B cell (primary cell): Measurements from ENCODE around the gene AXIN1. TPM values are rescaled to one million over a fixed set of nuclear protein-coding genes. Genes with fewer than 3 reads are reported as not detected.

Experiments
- ATAC-seq: fragments of 200-7000 bp; cut with Tn5 transposase; one replicate; pipeline ENCODE4 v1.10.0; 2021; ENCODE audit warnings: low read depth, mild to moderate bottlenecking, moderate number of reproducible peaks, moderate library complexity
- CTCF ChIA-PET: fragments of 350-600 bp; sonication (Branson Sonifier 250); formaldehyde crosslinking; loops from one replicate; lab custom pipeline; 2021; ENCODE audit warnings: antibody characterized with exemption, inconsistent platforms; lab: Charles Lee
- POLR2A ChIA-PET: fragments of 350-600 bp; sonication (Branson Sonifier 250); formaldehyde crosslinking; loops from one replicate; lab custom pipeline; 2021; ENCODE audit warnings: antibody characterized with exemption; lab: Charles Lee
- DNase-seq: peaks from one replicate; pipeline ENCODE4 v3.0.0; 2013
- H2AFZ ChIP-seq: 2 replicates; pipeline ENCODE4 v1.6.1; 2012; ENCODE audit warnings: mild to moderate bottlenecking, low read depth, low read length; ENCODE audit not compliant: insufficient read depth, poor library complexity, severe bottlenecking
- H3K27ac ChIP-seq, 2 donors: 1 replicate in 1 of 2; 2 replicates in 1 of 2; pipeline ENCODE4 v1.5.1; 2012 to 2013; ENCODE audit warnings: low read length in 2 of 2, mild to moderate bottlenecking in 2 of 2, moderate library complexity in 1 of 2
- H3K27me3 ChIP-seq, 4 experiments: fragments of 200-600 bp in 1 of 4; sonication (generic) in 1 of 4; replicated peaks in 1 of 4; 1 replicate in 2 of 4; 2 replicates in 2 of 4; pipeline versions ENCODE4 v1.6.1 to v1.7.0; 2013 to 2016; ENCODE audit warnings: low read length in 3 of 4, mild to moderate bottlenecking in 2 of 4, mixed read lengths in 1 of 4, moderate library complexity in 1 of 4; ENCODE audit not compliant: insufficient read depth in 4 of 4, control insufficient read depth in 3 of 4; ENCODE audit errors: control extremely low read depth in 1 of 4
- H3K36me3 ChIP-seq, 2 experiments: replicated peaks in 1 of 2; 1 replicate in 1 of 2; 2 replicates in 1 of 2; pipeline versions ENCODE4 v1.6.1 to v1.7.1; 2013; ENCODE audit warnings: low read length in 1 of 2; ENCODE audit not compliant: insufficient read depth in 2 of 2, control insufficient read depth in 1 of 2; ENCODE audit errors: control extremely low read depth in 1 of 2, extremely low read depth in 1 of 2
- H3K4me1 ChIP-seq, 2 donors: fragments of 200-600 bp in 1 of 2; sonication (generic) in 1 of 2; 1 replicate in 1 of 2; 2 replicates in 1 of 2; pipeline versions ENCODE4 v1.5.1 to v1.6.1; 2013 to 2017; ENCODE audit warnings: low read length in 2 of 2; ENCODE audit not compliant: control insufficient read depth in 2 of 2, insufficient read depth in 2 of 2
- H3K4me2 ChIP-seq: replicated peaks from 2 replicates; pipeline ENCODE3; 2012; ENCODE audit warnings: mild to moderate bottlenecking, low read depth, low read length; ENCODE audit not compliant: poor library complexity, severe bottlenecking
- H3K4me3 ChIP-seq, 5 experiments: fragments of 200-600 bp in 1 of 5; sonication (generic) in 1 of 5; 1 replicate in 3 of 5; 2 replicates in 2 of 5; pipeline versions ENCODE4 v1.5.1 to v1.7.0; 2011 to 2016; ENCODE audit warnings: low read length in 4 of 5, mild to moderate bottlenecking in 4 of 5, low read depth in 2 of 5, control low read depth in 1 of 5, moderate library complexity in 1 of 5; ENCODE audit not compliant: insufficient read depth in 1 of 5; ENCODE audit errors: control extremely low read depth in 1 of 5, extremely low read depth in 1 of 5
- H3K79me2 ChIP-seq: fragments of 200-600 bp; sonication (generic); one replicate; pipeline ENCODE4 v1.6.0; 2016; ENCODE audit warnings: low read length; ENCODE audit not compliant: control insufficient read depth, insufficient read depth
- H3K9ac ChIP-seq: fragments of 200-600 bp; sonication (generic); 2 replicates; pipeline ENCODE4 v1.6.1; 2017; ENCODE audit warnings: mild to moderate bottlenecking, low read length, moderate library complexity
- H3K9me3 ChIP-seq, 3 donors: one replicate each; pipeline versions ENCODE4 v1.6.1 to v1.7.1; 2013; ENCODE audit warnings: low read length in 2 of 3; ENCODE audit not compliant: control insufficient read depth in 2 of 3, insufficient read depth in 1 of 3; ENCODE audit errors: control extremely low read depth in 1 of 3
- H4K20me1 ChIP-seq: 2 replicates; pipeline ENCODE4 v1.6.0; 2012; ENCODE audit warnings: mild to moderate bottlenecking, low read length; ENCODE audit not compliant: insufficient read depth, control insufficient read depth, poor library complexity, severe bottlenecking
- H3K27ac Mint-ChIP-seq: one replicate; pipeline ENCODE4 v1.8.0; 2021; ENCODE audit warnings: mixed read lengths
- H3K27me3 Mint-ChIP-seq: one replicate; pipeline ENCODE4 v1.8.0; 2021; ENCODE audit warnings: mixed read lengths
- H3K4me1 Mint-ChIP-seq: one replicate; pipeline ENCODE4 v1.8.0; 2021; ENCODE audit warnings: mixed read lengths
- H3K4me3 Mint-ChIP-seq: one replicate; pipeline ENCODE4 v1.8.0; 2021; ENCODE audit warnings: mixed read lengths
- H3K9me3 Mint-ChIP-seq: one replicate; pipeline ENCODE4 v1.8.0; 2022; ENCODE audit warnings: mixed read lengths; ENCODE audit not compliant: insufficient read depth
- EZH2 ChIP-seq: IDR thresholded peaks from 2 replicates; pipeline ENCODE4 v1.6.1; 2012; ENCODE audit warnings: borderline replicate concordance, low read depth, mild to moderate bottlenecking, moderate library complexity, low read length; ENCODE audit not compliant: insufficient read depth, poor library complexity, severe bottlenecking
- WGBS: methylation state at CpG from one replicate; pipeline ENCODE4 v1.1.5; 2013; ENCODE audit warnings: missing lambda C conversion rate; ENCODE audit not compliant: insufficient coverage; 5-methylcytosine and 5-hydroxymethylcytosine counted together
- intact Hi-C: fragments of 100-400 bp; cut with micrococcal nuclease; formaldehyde crosslinking; loops from one replicate; pipeline ENCODE4 v1.10.0; 2022
- polyA plus RNA-seq: library from polyadenylated mRNA; depleted of rRNA; stranded (reverse); fragments of >200 nt; gene quantifications from 2 replicates; pipeline ENCODE4 v1.2.3, GENCODE V29; 2012
- total RNA-seq, 2 donors: library from RNA; stranded (reverse); fragments of 120-200 nt in 1 of 2; gene quantifications; 1 replicate in 1 of 2; 2 replicates in 1 of 2; pipeline versions ENCODE4 v1.2.3 to v1.2.4, GENCODE V29; 2013 to 2022
- TF ChIP-seq, protein P1 (sequence below): fragments of 200-600 bp; IDR thresholded peaks from one replicate; pipeline ENCODE4 v1.8.0; 2022; ENCODE audit warnings: antibody characterized with exemption, mild to moderate bottlenecking

Gene AXIN1
- total and polyA plus RNA-seq, 2 donors (not counting 1 experiment from before 2014, with no cell fraction given), result 39.0 to 40.8 TPM

DNA sequence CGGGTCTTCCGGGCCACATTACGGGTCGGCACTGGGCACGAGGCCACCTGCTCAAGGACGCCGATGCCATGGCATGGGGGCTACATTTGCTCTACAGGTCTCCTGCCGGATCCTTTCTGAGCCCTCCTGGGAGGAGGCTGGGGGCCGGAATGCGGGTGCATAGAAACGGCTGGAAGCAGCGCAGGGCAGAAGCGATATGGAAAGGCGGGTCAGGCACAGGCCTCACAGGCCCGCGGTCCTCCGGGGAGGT, 28.4 kb downstream of the AXIN1 start:
- H3K9me3 Mint-ChIP-seq, result no peaks in the 10 kb centered on the region
- Histone ChIP-seq H3K36me3 (peaks cover 2 to 3% of the 10 kb centered on the region in 2 experiments), H3K4me1 (peaks cover 22 to 34% of the 10 kb centered on the region in 2 donors), H3K27ac (peak overlapping the region; percentile 60 to 65), H3K9me3 (no peaks in the 10 kb centered on the region), H3K27me3 (no peaks in the 10 kb centered on the region), H3K9ac (peak overlapping the region; percentile 54), H3K79me2 (peaks cover 61% of the 10 kb centered on the region), H3K4me3 (peak overlapping the region in 2 of 5 experiments; percentile 45 to 58), H2AFZ (no peak overlapping the region), H3K4me2 (peak overlapping the region; percentile 84), H4K20me1 (peaks cover 79% of the 10 kb centered on the region)
- DNase-seq (no peak), ATAC-seq (no peak)
- peak overlapping the region; percentile 50 for H3K27ac Mint-ChIP-seq
- H3K4me3 Mint-ChIP-seq, result peak overlapping the region; percentile 81
- no peak for TF ChIP-seq EZH2
- POLR2A ChIA-PET, result interaction anchor here (1.2 kb wide), 1 partner anchor 89 kb away, joined by 4 read pairs; no protein-coding TSS in a partner anchor
- peaks cover 41% of the 10 kb centered on the region for H3K4me1 Mint-ChIP-seq
- CTCF ChIA-PET, result no interaction called here
- 93% methylated on average over 17 of the region's 17 CpGs for WGBS
- intact Hi-C loops, result no loop called here
- no peaks in the 10 kb centered on the region for H3K27me3 Mint-ChIP-seq

DNA sequence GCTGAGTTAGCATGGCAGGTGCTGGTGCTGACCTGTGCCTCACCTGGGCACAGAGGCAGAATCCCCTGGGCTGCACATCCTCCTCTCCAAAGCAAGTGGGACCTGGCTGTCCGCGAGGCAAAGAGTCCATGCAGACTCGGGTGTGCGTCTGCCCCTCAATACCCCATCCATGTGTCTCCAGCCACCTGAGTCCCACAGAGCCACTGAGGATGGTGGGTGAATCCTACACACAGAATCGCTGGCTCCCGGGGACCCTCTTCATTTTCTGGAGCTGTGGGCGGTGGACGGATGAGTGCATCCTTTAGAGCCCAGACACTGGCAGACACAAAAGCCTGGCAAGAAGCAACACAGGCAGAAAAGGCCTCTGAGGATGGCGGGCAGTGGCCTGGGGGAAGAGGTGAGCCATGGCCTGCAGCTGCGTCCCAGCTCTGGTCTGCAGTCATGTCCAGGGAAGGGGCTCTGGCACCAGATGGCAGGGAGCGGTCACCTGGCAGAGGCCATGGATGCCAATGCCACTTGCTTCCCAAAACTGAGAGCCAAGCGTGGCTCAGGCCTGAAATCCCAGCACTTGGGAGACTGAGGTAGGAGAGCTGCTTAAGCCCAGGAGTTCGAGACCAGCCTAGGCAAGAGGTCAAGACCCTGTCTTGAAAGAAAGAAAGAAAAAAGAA, 29.9 kb downstream of the AXIN1 start:
- Histone ChIP-seq H3K4me2 (no peak overlapping the region), H3K9ac (no peak overlapping the region), H3K79me2 (peaks cover 65% of the 10 kb centered on the region), H3K27ac (no peak overlapping the region), H3K36me3 (peaks cover 2 to 17% of the 10 kb centered on the region in 2 experiments), H3K4me3 (no peak overlapping the region), H3K27me3 (no peaks in the 10 kb centered on the region), H3K9me3 (no peaks in the 10 kb centered on the region), H2AFZ (no peak overlapping the region), H3K4me1 (peaks cover 22 to 31% of the 10 kb centered on the region in 2 donors), H4K20me1 (peaks cover 82% of the 10 kb centered on the region)
- intact Hi-C loops, result no loop called here
- Mint-ChIP-seq H3K9me3 (no peaks in the 10 kb centered on the region), H3K4me1 (peaks cover 41% of the 10 kb centered on the region), H3K27me3 (no peaks in the 10 kb centered on the region), H3K4me3 (no peak overlapping the region), H3K27ac (peak overlapping the region; percentile 26)
- ATAC-seq (no peak), DNase-seq (no peak)
- WGBS, result 98% methylated on average over 13 of the region's 13 CpGs
- ChIA-PET POLR2A (no interaction called here), CTCF (no interaction called here)
- TF ChIP-seq, protein P1, sequence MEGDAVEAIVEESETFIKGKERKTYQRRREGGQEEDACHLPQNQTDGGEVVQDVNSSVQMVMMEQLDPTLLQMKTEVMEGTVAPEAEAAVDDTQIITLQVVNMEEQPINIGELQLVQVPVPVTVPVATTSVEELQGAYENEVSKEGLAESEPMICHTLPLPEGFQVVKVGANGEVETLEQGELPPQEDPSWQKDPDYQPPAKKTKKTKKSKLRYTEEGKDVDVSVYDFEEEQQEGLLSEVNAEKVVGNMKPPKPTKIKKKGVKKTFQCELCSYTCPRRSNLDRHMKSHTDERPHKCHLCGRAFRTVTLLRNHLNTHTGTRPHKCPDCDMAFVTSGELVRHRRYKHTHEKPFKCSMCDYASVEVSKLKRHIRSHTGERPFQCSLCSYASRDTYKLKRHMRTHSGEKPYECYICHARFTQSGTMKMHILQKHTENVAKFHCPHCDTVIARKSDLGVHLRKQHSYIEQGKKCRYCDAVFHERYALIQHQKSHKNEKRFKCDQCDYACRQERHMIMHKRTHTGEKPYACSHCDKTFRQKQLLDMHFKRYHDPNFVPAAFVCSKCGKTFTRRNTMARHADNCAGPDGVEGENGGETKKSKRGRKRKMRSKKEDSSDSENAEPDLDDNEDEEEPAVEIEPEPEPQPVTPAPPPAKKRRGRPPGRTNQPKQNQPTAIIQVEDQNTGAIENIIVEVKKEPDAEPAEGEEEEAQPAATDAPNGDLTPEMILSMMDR, result no peak
- TF ChIP-seq EZH2, result no peak
